Jurkat, Clone E6-1 (cell line): ENCODE data around the gene CSRP1.

Experiments
- DNase-seq: peaks from one replicate; pipeline ENCODE4 v3.0.0-alpha.2; 2011; ENCODE audit warnings: low read depth, low spot score
- H3K4me3 ChIP-seq: 2 replicates; pipeline ENCODE4 v1.5.1; 2011; ENCODE audit warnings: mild to moderate bottlenecking, low read length, control low read depth, moderate library complexity

Gene CSRP1

DNA sequence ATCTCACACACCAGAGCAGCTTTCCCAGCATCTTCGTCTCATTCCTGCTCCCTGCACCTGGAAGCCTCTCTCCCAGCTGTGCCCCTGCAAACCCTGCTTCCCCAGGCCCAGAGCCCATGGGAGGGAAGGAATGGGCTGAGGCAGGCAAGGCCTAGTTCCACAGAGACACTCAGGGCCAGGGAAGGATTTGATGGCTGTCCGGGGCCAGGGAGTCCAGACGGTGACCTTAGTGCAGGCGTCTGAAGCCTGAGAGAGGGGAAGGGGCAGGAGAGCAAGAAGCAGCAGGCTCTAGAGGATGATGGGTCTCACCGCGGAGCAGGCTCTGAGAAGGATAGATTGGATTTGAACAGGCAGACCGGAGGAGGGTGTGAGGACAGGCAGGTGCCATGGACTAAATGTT lies 63.2 kb downstream of the CSRP1 start:
- H3K4me3 ChIP-seq, result no peak overlapping the region
- no peak for DNase-seq

- H3K4me3 ChIP-seq, result no peak overlapping the region
- DNase-seq, result no peak
These were observed 70.0 kb downstream of the CSRP1 start for GRCh38 chr1:201436969-201437368.

DNA sequence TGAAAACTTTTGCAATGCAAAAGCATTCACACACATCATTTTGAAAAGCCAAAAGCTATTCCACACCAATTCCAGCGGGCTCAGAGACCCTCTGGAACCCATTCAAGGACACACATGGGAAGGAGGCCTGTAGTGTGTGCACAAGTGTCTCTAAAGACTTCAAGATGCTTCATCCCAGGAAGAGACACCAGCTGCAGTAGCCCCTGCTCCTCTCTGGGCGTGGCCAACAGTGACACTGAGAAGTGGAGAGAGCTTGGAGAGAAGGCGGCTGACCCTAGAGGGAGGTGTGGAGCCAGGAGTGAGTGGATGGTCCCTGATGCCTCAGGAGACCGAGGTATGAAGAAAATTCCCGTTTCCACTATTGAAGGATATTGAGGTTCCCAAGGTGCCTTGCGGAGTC lies 70.5 kb downstream of the CSRP1 start:
- H3K4me3 ChIP-seq, result no peak overlapping the region
- DNase-seq, result no peak

DNA sequence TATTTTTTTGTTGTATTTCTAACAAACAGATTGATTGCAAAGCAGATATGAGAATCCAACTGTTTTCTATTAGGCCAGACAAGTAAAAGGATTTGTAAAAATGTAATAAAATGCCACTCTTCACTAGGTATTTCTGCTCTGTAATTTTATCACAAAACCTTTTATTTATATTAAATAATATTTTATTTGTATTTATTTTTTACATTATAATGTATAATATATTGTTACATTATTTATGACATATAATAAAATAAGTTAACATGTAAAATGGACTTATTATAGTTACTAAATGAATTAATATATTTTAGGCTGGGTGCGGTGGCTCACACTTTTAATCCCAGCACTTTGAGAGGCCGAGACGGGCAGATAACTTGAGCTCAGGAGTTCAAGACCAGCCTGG lies 72.7 kb downstream of the CSRP1 start:
- DNase-seq, result no peak
- no peak overlapping the region for H3K4me3 ChIP-seq

GRCh38 chr1:201433609-201434008 lies 73.3 kb downstream of the CSRP1 start:
- DNase-seq, result no peak

More at GRCh38 chr1:201433609-201434008, 73.3 kb downstream of the CSRP1 start:
- no peak overlapping the region for H3K4me3 ChIP-seq
